Uterus (tissue), 4 donors: ENCODE measurements around the gene WDR91. TPM values are rescaled to one million over a fixed set of nuclear protein-coding genes. Genes with fewer than 3 reads are reported as not detected.

Source experiments
- DNase-seq, 2 donors: peaks; one replicate each; pipeline ENCODE4 v3.0.0-alpha.2; 2019 to 2020
- H3K27ac ChIP-seq, 2 donors: fragments of 200-600 bp; sonication (generic); 1 replicate in 1 of 2; 2 replicates in 1 of 2; pipeline ENCODE4 v1.5.1; 2016 to 2018
- H3K27me3 ChIP-seq, 2 donors: fragments of 200-600 bp; sonication (generic); one replicate each; pipeline ENCODE4 v1.5.1; 2018 to 2019; ENCODE audit warnings: control low read depth in 1 of 2
- H3K36me3 ChIP-seq, 2 donors: fragments of 200-600 bp; sonication (generic); one replicate each; pipeline ENCODE4 v1.5.1; 2019; ENCODE audit warnings: control low read depth in 1 of 2
- H3K4me1 ChIP-seq, 2 donors: fragments of 200-600 bp; sonication (generic); one replicate each; pipeline ENCODE4 v1.5.1; 2018 to 2019; ENCODE audit warnings: control low read depth in 1 of 2
- H3K4me3 ChIP-seq, 2 donors: fragments of 200-600 bp; sonication (generic); 1 replicate in 1 of 2; 2 replicates in 1 of 2; pipeline ENCODE4 v1.5.1; 2018 to 2019; ENCODE audit warnings: mild to moderate bottlenecking in 1 of 2
- H3K9me3 ChIP-seq, 2 donors: fragments of 200-600 bp; sonication (generic); one replicate each; pipeline ENCODE4 v1.5.1; 2019; ENCODE audit warnings: control low read depth in 1 of 2
- CTCF ChIP-seq, 4 experiments: fragments of 200-600 bp in 2 of 4; fragments of 450-650 bp in 2 of 4; sonication (generic) in 2 of 4; IDR thresholded peaks; one replicate each; pipeline ENCODE4 v1.5.1; 2016 to 2019; ENCODE audit warnings: antibody characterized with exemption in 4 of 4, mild to moderate bottlenecking in 2 of 4, moderate library complexity in 1 of 4
- POLR2A ChIP-seq, 2 donors: fragments of 450-650 bp; IDR thresholded peaks; one replicate each; pipeline ENCODE4 v1.6.1; 2016; ENCODE audit warnings: antibody characterized with exemption in 2 of 2, mild to moderate bottlenecking in 1 of 2, moderate library complexity in 1 of 2
- intact Hi-C: fragments of 100-400 bp; cut with DNase I; formaldehyde crosslinking; loops from one replicate; pipeline ENCODE4 v1.15.1; 2023; ENCODE audit warnings: low total_unique reads
- total RNA-seq, 4 donors: library from RNA; depleted of rRNA in 3 of 4; stranded (reverse); fragments of >200 nt in 3 of 4; gene quantifications; one replicate each; pipeline versions ENCODE4 v1.1.0 to v1.2.4, GENCODE V29; 2014 to 2023
- donor health status: DM: yes; HTN: yes; CAD: no.

Gene WDR91
- total RNA-seq, 4 donors from 2014 or later = 11.8 to 33.2 (median 17.1) TPM

GRCh38 chr7:135189221-135189662 is 22.1 kb downstream of the WDR91 start:
- H3K9me3 ChIP-seq = no peaks in the 10 kb centered on the region
- H3K4me3 ChIP-seq = no peak overlapping the region
- no peaks in the 10 kb centered on the region for H3K36me3 ChIP-seq
- H3K4me1 ChIP-seq = no peaks in the 10 kb centered on the region
- DNase-seq = no peak
- TF ChIP-seq POLR2A (IDR thresholded peaks at IDR 0.05) (no peak), CTCF (IDR thresholded peaks at IDR 0.05) (no peak)
- H3K27ac ChIP-seq = no peak overlapping the region
- intact Hi-C loops = no loop called here
- H3K27me3 ChIP-seq = no peaks in the 10 kb centered on the region

- H3K9me3 ChIP-seq = no peaks in the 10 kb centered on the region
- no peak overlapping the region for H3K27ac ChIP-seq
- no peaks in the 10 kb centered on the region for H3K4me1 ChIP-seq
- H3K4me3 ChIP-seq = no peak overlapping the region
- intact Hi-C loops = no loop called here
- H3K27me3 ChIP-seq = no peaks in the 10 kb centered on the region
- no peak for TF ChIP-seq CTCF (IDR thresholded peaks at IDR 0.05)
- no peak for TF ChIP-seq POLR2A (IDR thresholded peaks at IDR 0.05)
- no peaks in the 10 kb centered on the region for H3K36me3 ChIP-seq
- no peak for DNase-seq
These were observed 22.9 kb downstream of the WDR91 start for GRCh38 chr7:135188298-135188984.

GRCh38 chr7:135186841-135187253 is 24.5 kb downstream of the WDR91 start:
- no peak for TF ChIP-seq CTCF (IDR thresholded peaks at IDR 0.05)
- no peak for TF ChIP-seq POLR2A (IDR thresholded peaks at IDR 0.05)
- Histone ChIP-seq H3K36me3 (no peaks in the 10 kb centered on the region), H3K4me1 (no peaks in the 10 kb centered on the region), H3K9me3 (peaks cover 0 to 2% of the 10 kb centered on the region in 2 donors), H3K27ac (no peak overlapping the region), H3K4me3 (no peak overlapping the region), H3K27me3 (no peaks in the 10 kb centered on the region)
- intact Hi-C loops = no loop called here
- DNase-seq = no peak

GRCh38 chr7:135186261-135186540 is 25.1 kb downstream of the WDR91 start:
- Histone ChIP-seq H3K4me1 (no peaks in the 10 kb centered on the region), H3K27ac (no peak overlapping the region), H3K27me3 (no peaks in the 10 kb centered on the region), H3K36me3 (no peaks in the 10 kb centered on the region), H3K4me3 (no peak overlapping the region), H3K9me3 (peaks cover 0 to 9% of the 10 kb centered on the region in 2 donors)
- DNase-seq = no peak
- TF ChIP-seq POLR2A (IDR thresholded peaks at IDR 0.05) (no peak), CTCF (IDR thresholded peaks at IDR 0.05) (no peak)
- intact Hi-C loops = no loop called here

GRCh38 chr7:135185471-135186260 is 25.7 kb downstream of the WDR91 start:
- H3K9me3 ChIP-seq = peaks cover 0 to 9% of the 10 kb centered on the region in 2 donors
- no peak for TF ChIP-seq POLR2A (IDR thresholded peaks at IDR 0.05)
- TF ChIP-seq CTCF (IDR thresholded peaks at IDR 0.05) = no peak
- intact Hi-C loops = no loop called here
- no peaks in the 10 kb centered on the region for H3K27me3 ChIP-seq
- H3K27ac ChIP-seq = no peak overlapping the region
- H3K4me3 ChIP-seq = no peak overlapping the region
- H3K36me3 ChIP-seq = no peaks in the 10 kb centered on the region
- no peak for DNase-seq
- no peaks in the 10 kb centered on the region for H3K4me1 ChIP-seq
